Lower leg skin (tissue), 3 donors: Measurements from ENCODE around the gene CRTC3.

Experiments used
- POLR2A ChIP-seq, 2 donors: fragments of 450-650 bp; IDR thresholded peaks; one replicate each; pipeline ENCODE4 v1.6.1; 2016 to 2017; ENCODE audit warnings: antibody characterized with exemption in 2 of 2, mild to moderate bottlenecking in 1 of 2, moderate library complexity in 1 of 2
- TF ChIP-seq, protein P1 (sequence below), 3 donors: fragments of 450-650 bp; IDR thresholded peaks; one replicate each; pipeline ENCODE4 v1.5.1; 2016; ENCODE audit warnings: antibody characterized with exemption in 3 of 3, mild to moderate bottlenecking in 3 of 3, moderate library complexity in 2 of 3

DNA sequence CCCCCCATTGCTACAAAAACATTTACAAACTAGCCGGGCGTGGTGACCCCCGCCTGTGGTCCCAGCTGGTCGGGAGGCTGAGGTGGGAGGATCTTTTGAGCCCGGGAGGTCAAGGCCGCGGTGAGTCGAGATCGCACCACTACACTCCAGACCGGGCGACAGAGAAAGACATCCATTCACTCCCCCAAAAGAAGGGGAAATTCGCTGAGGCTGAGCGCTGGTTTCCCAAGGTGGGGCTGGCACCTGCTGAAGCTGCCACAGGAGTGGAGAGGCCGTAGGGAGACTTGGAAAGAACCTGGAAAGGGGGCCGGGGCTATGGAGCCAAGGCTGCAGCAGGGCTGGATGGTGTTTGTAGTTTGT, 732 bp upstream of the CRTC3 start:
- TF ChIP-seq, protein P1, sequence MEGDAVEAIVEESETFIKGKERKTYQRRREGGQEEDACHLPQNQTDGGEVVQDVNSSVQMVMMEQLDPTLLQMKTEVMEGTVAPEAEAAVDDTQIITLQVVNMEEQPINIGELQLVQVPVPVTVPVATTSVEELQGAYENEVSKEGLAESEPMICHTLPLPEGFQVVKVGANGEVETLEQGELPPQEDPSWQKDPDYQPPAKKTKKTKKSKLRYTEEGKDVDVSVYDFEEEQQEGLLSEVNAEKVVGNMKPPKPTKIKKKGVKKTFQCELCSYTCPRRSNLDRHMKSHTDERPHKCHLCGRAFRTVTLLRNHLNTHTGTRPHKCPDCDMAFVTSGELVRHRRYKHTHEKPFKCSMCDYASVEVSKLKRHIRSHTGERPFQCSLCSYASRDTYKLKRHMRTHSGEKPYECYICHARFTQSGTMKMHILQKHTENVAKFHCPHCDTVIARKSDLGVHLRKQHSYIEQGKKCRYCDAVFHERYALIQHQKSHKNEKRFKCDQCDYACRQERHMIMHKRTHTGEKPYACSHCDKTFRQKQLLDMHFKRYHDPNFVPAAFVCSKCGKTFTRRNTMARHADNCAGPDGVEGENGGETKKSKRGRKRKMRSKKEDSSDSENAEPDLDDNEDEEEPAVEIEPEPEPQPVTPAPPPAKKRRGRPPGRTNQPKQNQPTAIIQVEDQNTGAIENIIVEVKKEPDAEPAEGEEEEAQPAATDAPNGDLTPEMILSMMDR (IDR thresholded peaks at IDR 0.05), result no peak
- TF ChIP-seq POLR2A (IDR thresholded peaks at IDR 0.05), result no peak
